A549 (cell line): Measurements from ENCODE around the gene GPR21.

Experiments used
- CBX2 ChIP-seq: fragments of 200-600 bp; sonication (generic); IDR thresholded peaks from 2 replicates; pipeline ENCODE4 v1.6.1; 2016; ENCODE audit warnings: low read depth, mild to moderate bottlenecking, borderline replicate concordance
- CHD4 ChIP-seq: fragments of 200-600 bp; sonication (generic); IDR thresholded peaks from 2 replicates; pipeline ENCODE4 v1.6.1; 2016; ENCODE audit warnings: antibody characterized with exemption, mild to moderate bottlenecking, borderline replicate concordance
- ESRRA ChIP-seq: fragments of 150-350 bp; IDR thresholded peaks from 2 replicates; pipeline ENCODE4 v1.6.1; 2014; ENCODE audit warnings: mild to moderate bottlenecking, low read length, borderline replicate concordance
- KDM5A ChIP-seq: fragments of 200-600 bp; sonication (generic); IDR thresholded peaks from 2 replicates; pipeline ENCODE4 v1.6.1; 2016; ENCODE audit warnings: antibody characterized with exemption, mild to moderate bottlenecking
- POLR2A ChIP-seq: IDR thresholded peaks from 2 replicates; pipeline ENCODE4 v1.6.1; 2012; ENCODE audit warnings: mild to moderate bottlenecking, low read length
- SREBF2 ChIP-seq: fragments of 450-650 bp; IDR thresholded peaks from 2 replicates; pipeline ENCODE4 v1.6.1; 2014; ENCODE audit warnings: mild to moderate bottlenecking, moderate library complexity
- TF ChIP-seq, protein P1 (sequence below): fragments of >200 bp; sonication (Bioruptor Twin); formaldehyde crosslinking; IDR thresholded peaks from 3 replicates; pipeline ENCODE4 v1.5.1; 2016
- TF ChIP-seq, protein P2 (sequence below): fragments of 150-350 bp; IDR thresholded peaks from 2 replicates; pipeline ENCODE4 v1.6.1; 2014; ENCODE audit warnings: low read depth, mild to moderate bottlenecking, low read length
- TF ChIP-seq, protein P3 (sequence below): fragments of 450-650 bp; IDR thresholded peaks from 2 replicates; pipeline ENCODE4 v1.6.1; 2014; ENCODE audit warnings: antibody characterized with exemption

DNA sequence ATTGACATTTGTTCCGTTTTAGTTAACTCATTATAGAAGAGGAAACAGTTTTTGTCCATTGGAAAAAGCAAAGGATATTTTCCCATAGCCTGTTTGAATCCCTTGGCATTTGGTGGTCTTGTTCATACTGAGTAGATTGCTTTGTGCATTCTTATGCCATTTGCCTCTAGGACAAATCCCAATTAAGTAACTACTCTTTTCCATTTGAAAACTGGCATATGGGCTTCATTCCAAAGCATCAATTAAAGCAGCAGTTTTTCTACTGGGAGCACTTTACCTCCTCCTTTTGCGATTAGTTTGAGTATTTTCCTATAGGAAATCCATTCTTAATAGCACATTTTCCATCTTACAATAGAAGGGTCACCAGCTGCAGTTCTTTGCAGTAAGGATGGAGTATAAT is 31.2 kb downstream of the GPR21 start:
- TF ChIP-seq CHD4 (no peak), CBX2 (no peak), ESRRA (no peak), SREBF2 (no peak), POLR2A (no peak), KDM5A (no peak)
- TF ChIP-seq, protein P1, sequence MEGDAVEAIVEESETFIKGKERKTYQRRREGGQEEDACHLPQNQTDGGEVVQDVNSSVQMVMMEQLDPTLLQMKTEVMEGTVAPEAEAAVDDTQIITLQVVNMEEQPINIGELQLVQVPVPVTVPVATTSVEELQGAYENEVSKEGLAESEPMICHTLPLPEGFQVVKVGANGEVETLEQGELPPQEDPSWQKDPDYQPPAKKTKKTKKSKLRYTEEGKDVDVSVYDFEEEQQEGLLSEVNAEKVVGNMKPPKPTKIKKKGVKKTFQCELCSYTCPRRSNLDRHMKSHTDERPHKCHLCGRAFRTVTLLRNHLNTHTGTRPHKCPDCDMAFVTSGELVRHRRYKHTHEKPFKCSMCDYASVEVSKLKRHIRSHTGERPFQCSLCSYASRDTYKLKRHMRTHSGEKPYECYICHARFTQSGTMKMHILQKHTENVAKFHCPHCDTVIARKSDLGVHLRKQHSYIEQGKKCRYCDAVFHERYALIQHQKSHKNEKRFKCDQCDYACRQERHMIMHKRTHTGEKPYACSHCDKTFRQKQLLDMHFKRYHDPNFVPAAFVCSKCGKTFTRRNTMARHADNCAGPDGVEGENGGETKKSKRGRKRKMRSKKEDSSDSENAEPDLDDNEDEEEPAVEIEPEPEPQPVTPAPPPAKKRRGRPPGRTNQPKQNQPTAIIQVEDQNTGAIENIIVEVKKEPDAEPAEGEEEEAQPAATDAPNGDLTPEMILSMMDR: no peak
- TF ChIP-seq, protein P2, sequence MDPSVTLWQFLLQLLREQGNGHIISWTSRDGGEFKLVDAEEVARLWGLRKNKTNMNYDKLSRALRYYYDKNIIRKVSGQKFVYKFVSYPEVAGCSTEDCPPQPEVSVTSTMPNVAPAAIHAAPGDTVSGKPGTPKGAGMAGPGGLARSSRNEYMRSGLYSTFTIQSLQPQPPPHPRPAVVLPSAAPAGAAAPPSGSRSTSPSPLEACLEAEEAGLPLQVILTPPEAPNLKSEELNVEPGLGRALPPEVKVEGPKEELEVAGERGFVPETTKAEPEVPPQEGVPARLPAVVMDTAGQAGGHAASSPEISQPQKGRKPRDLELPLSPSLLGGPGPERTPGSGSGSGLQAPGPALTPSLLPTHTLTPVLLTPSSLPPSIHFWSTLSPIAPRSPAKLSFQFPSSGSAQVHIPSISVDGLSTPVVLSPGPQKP: no peak
- TF ChIP-seq, protein P3, sequence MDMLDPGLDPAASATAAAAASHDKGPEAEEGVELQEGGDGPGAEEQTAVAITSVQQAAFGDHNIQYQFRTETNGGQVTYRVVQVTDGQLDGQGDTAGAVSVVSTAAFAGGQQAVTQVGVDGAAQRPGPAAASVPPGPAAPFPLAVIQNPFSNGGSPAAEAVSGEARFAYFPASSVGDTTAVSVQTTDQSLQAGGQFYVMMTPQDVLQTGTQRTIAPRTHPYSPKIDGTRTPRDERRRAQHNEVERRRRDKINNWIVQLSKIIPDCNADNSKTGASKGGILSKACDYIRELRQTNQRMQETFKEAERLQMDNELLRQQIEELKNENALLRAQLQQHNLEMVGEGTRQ: no peak
